H1 (cell line): Measurements from ENCODE around the gene MYO1D. TPM values are rescaled to one million over a fixed set of nuclear protein-coding genes. Genes with fewer than 3 reads are reported as not detected.

ENCODE experiments used
- CTCF ChIA-PET: fragments of 300-600 bp; sonication (Branson Sonifier 250); formaldehyde crosslinking; loops from one replicate; lab custom pipeline; 2021; ENCODE audit not compliant: partially characterized antibody; lab: Charles Lee
- POLR2A ChIA-PET: fragments of 300-600 bp; sonication (Branson Sonifier 250); formaldehyde crosslinking; loops from one replicate; lab custom pipeline; 2021; ENCODE audit warnings: inconsistent platforms; ENCODE audit not compliant: partially characterized antibody; lab: Charles Lee
- DNase-seq, 2 experiments: peaks; one replicate each; pipeline versions ENCODE4 v3.0.0 to v3.0.0-alpha.2; 2010 to 2022; ENCODE audit warnings: low spot score in 2 of 2, low read depth in 1 of 2, mixed read lengths in 1 of 2
- FAIRE-seq: peaks from 2 replicates; lab custom pipeline; 2011; peaks lifted over from hg19 to GRCh38; lab: Jason Lieb, UNC
- H2AFZ ChIP-seq: 2 replicates; pipeline ENCODE4 v1.8.1; 2012; ENCODE audit warnings: low read length, inconsistent platforms
- H2AK5ac ChIP-seq: 2 replicates; pipeline ENCODE4 v1.6.1; 2013; ENCODE audit warnings: low read depth, low read length
- H2BK120ac ChIP-seq: replicated peaks from 2 replicates; pipeline ENCODE3; 2013; ENCODE audit warnings: low read depth, low read length, inconsistent platforms
- H2BK12ac ChIP-seq: 2 replicates; pipeline ENCODE4 v1.6.1; 2013; ENCODE audit warnings: low read depth, low read length
- H2BK15ac ChIP-seq: 2 replicates; pipeline ENCODE4 v1.6.1; 2013; ENCODE audit warnings: low read length
- H2BK20ac ChIP-seq: 2 replicates; pipeline ENCODE4 v1.6.1; 2013; ENCODE audit warnings: low read length
- H2BK5ac ChIP-seq: 2 replicates; pipeline ENCODE4 v1.6.1; 2013; ENCODE audit warnings: low read depth, low read length
- H3K14ac ChIP-seq: 2 replicates; pipeline ENCODE4 v1.6.1; 2013; ENCODE audit warnings: inconsistent platforms; ENCODE audit not compliant: insufficient read length
- H3K18ac ChIP-seq: 2 replicates; pipeline ENCODE4 v1.6.1; 2013; ENCODE audit warnings: low read length; ENCODE audit errors: extremely low read depth
- H3K23ac ChIP-seq: 2 replicates; pipeline ENCODE4 v1.6.1; 2013; ENCODE audit warnings: inconsistent platforms; ENCODE audit not compliant: insufficient read length
- H3K23me2 ChIP-seq: 2 replicates; pipeline ENCODE4 v1.6.1; 2013; ENCODE audit warnings: low read depth, low read length
- H3K27ac ChIP-seq: 2 replicates; pipeline ENCODE4 v1.6.1; 2011; ENCODE audit warnings: low read depth, low read length, inconsistent platforms
- H3K27me3 ChIP-seq, 4 experiments: replicated peaks in 1 of 4; 1 replicate in 1 of 4; 2 replicates in 3 of 4; pipeline versions ENCODE4 v1.6.1 to v1.8.1; 2011 to 2013; ENCODE audit warnings: low read length in 3 of 4, mild to moderate bottlenecking in 3 of 4, inconsistent platforms in 2 of 4, mixed read lengths in 2 of 4, moderate library complexity in 1 of 4; ENCODE audit not compliant: control insufficient read depth in 3 of 4, insufficient read depth in 3 of 4; ENCODE audit errors: extremely low read depth in 1 of 4
- H3K36me3 ChIP-seq, 4 experiments: 2 replicates each; pipeline versions ENCODE4 v1.6.1 to v1.8.1; 2011 to 2013; ENCODE audit warnings: mild to moderate bottlenecking in 4 of 4, low read length in 3 of 4, moderate library complexity in 2 of 4, control low read depth in 1 of 4, inconsistent platforms in 1 of 4; ENCODE audit not compliant: insufficient read depth in 4 of 4, control insufficient read depth in 2 of 4
- H3K4ac ChIP-seq: replicated peaks from 2 replicates; pipeline ENCODE3; 2013; ENCODE audit warnings: low read length, low read depth, mixed read lengths, inconsistent platforms; ENCODE audit not compliant: insufficient read length
- H3K4me1 ChIP-seq, 4 experiments: replicated peaks in 1 of 4; 1 replicate in 1 of 4; 2 replicates in 3 of 4; pipeline versions ENCODE4 v1.6.1 to v1.8.1; 2011 to 2013; ENCODE audit warnings: low read length in 3 of 4, inconsistent platforms in 2 of 4, mixed read lengths in 1 of 4; ENCODE audit not compliant: insufficient read depth in 4 of 4, control insufficient read depth in 3 of 4
- H3K4me2 ChIP-seq, 2 experiments: 2 replicates each; pipeline versions ENCODE4 v1.6.1 to v1.8.1; 2011 to 2013; ENCODE audit warnings: low read depth in 2 of 2, low read length in 2 of 2, control low read depth in 1 of 2, inconsistent platforms in 1 of 2, mild to moderate bottlenecking in 1 of 2; ENCODE audit not compliant: insufficient read depth in 1 of 2
- H3K4me3 ChIP-seq, 4 experiments: fragments of 200-600, 300-600 bp in 1 of 4; sonication (generic), shearing (Covaris generic), sonication (Bioruptor Twin) in 1 of 4; 2 replicates each; pipeline versions ENCODE4 v1.5.1 to v1.8.1; 2011 to 2016; ENCODE audit warnings: low read length in 4 of 4, low read depth in 3 of 4, control low read depth in 2 of 4, inconsistent platforms in 2 of 4, mild to moderate bottlenecking in 2 of 4, mixed read lengths in 1 of 4, moderate library complexity in 1 of 4; ENCODE audit not compliant: insufficient read depth in 2 of 4; ENCODE audit errors: extremely low read depth in 1 of 4
- H3K56ac ChIP-seq: replicated peaks from 2 replicates; pipeline ENCODE3; 2013; ENCODE audit warnings: low read depth, mild to moderate bottlenecking, mixed read lengths, low read length, inconsistent platforms; ENCODE audit not compliant: insufficient read length
- H3K79me1 ChIP-seq: 2 replicates; pipeline ENCODE4 v1.6.1; 2013; ENCODE audit warnings: low read depth, low read length, control low read depth
- H3K79me2 ChIP-seq, 2 experiments: 2 replicates each; pipeline versions ENCODE4 v1.6.1 to v1.8.1; 2012 to 2013; ENCODE audit warnings: low read length in 2 of 2, mild to moderate bottlenecking in 2 of 2, inconsistent platforms in 1 of 2; ENCODE audit not compliant: insufficient read depth in 2 of 2, control insufficient read depth in 1 of 2
- H3K9ac ChIP-seq, 4 experiments: replicated peaks in 1 of 4; 1 replicate in 1 of 4; 2 replicates in 3 of 4; pipeline versions ENCODE4 v1.6.1 to v1.8.1; 2011 to 2013; ENCODE audit warnings: low read depth in 3 of 4, low read length in 3 of 4, control low read depth in 2 of 4, mild to moderate bottlenecking in 2 of 4, moderate library complexity in 2 of 4, inconsistent platforms in 1 of 4; ENCODE audit errors: extremely low read depth in 1 of 4
- H3K9me3 ChIP-seq, 2 experiments: 2 replicates each; pipeline versions ENCODE4 v1.6.1 to v1.8.1; 2012 to 2013; ENCODE audit warnings: mild to moderate bottlenecking in 2 of 2, moderate library complexity in 2 of 2, control low read depth in 1 of 2, inconsistent platforms in 1 of 2, low read depth in 1 of 2, low read length in 1 of 2, mixed read lengths in 1 of 2; ENCODE audit not compliant: insufficient read depth in 2 of 2
- H4K20me1 ChIP-seq, 2 experiments: replicated peaks in 1 of 2; 2 replicates each; pipeline versions ENCODE3 to v1.8.1; 2011 to 2013; ENCODE audit warnings: inconsistent platforms in 2 of 2, low read length in 2 of 2, mild to moderate bottlenecking in 1 of 2; ENCODE audit not compliant: insufficient read depth in 2 of 2, control insufficient read depth in 1 of 2
- H4K5ac ChIP-seq: 2 replicates; pipeline ENCODE4 v1.6.1; 2013; ENCODE audit warnings: low read length, low read depth, mixed read lengths, inconsistent platforms; ENCODE audit not compliant: insufficient read length
- H4K8ac ChIP-seq: 2 replicates; pipeline ENCODE4 v1.8.0; 2013; ENCODE audit warnings: mild to moderate bottlenecking, moderate library complexity, low read length, inconsistent platforms; ENCODE audit not compliant: insufficient read depth; ENCODE audit errors: extremely low read depth
- H4K91ac ChIP-seq: replicated peaks from 2 replicates; pipeline ENCODE3; 2013; ENCODE audit warnings: low read length, mixed read lengths, inconsistent platforms; ENCODE audit not compliant: insufficient read length
- BACH1 ChIP-seq: IDR thresholded peaks from 2 replicates; pipeline ENCODE4 v1.6.1; 2012; ENCODE audit warnings: low read length, improper control_type of control experiment
- CTBP2 ChIP-seq: IDR thresholded peaks from 2 replicates; pipeline ENCODE4 v1.7.0; 2011; ENCODE audit warnings: borderline replicate concordance, mild to moderate bottlenecking, moderate library complexity, mixed read lengths, low read length; ENCODE audit not compliant: insufficient read depth, insufficient read length
- EP300 ChIP-seq, 2 experiments: IDR thresholded peaks; 1 replicate in 1 of 2; 2 replicates in 1 of 2; pipeline ENCODE4 v1.6.1; 2011 to 2012; ENCODE audit warnings: low read depth in 2 of 2, low read length in 2 of 2, mild to moderate bottlenecking in 2 of 2, borderline replicate concordance in 1 of 2, inconsistent platforms in 1 of 2, moderate library complexity in 1 of 2
- EZH2 ChIP-seq: fragments of 200-600 bp; sonication (generic); IDR thresholded peaks from 2 replicates; pipeline ENCODE4 v1.7.1; 2012; ENCODE audit warnings: low read depth, mild to moderate bottlenecking, moderate library complexity, low read length, inconsistent platforms; ENCODE audit not compliant: severe bottlenecking
- HDAC2 ChIP-seq, 2 experiments: fragments of 300-600 bp in 1 of 2; sonication (generic) in 1 of 2; IDR thresholded peaks; 2 replicates each; pipeline ENCODE4 v1.6.1; 2011 to 2012; ENCODE audit warnings: low read depth in 2 of 2, low read length in 2 of 2, mild to moderate bottlenecking in 2 of 2, moderate library complexity in 2 of 2, borderline replicate concordance in 1 of 2, inconsistent platforms in 1 of 2
- NANOG ChIP-seq: IDR thresholded peaks from 2 replicates; pipeline ENCODE4 v1.6.1; 2011; ENCODE audit warnings: low read length, low read depth, mild to moderate bottlenecking, inconsistent platforms; ENCODE audit not compliant: insufficient read depth, poor library complexity, severe bottlenecking
- PHF8 ChIP-seq: fragments of 200-600 bp; sonication (generic); conservative IDR thresholded peaks from 2 replicates; pipeline ENCODE4 v1.7.1; 2012; ENCODE audit warnings: low read depth, mild to moderate bottlenecking, inconsistent platforms, low read length, moderate library complexity
- POU5F1 ChIP-seq: IDR thresholded peaks from 2 replicates; pipeline ENCODE4 v1.6.1; 2011; ENCODE audit warnings: low read depth, mild to moderate bottlenecking, low read length, moderate library complexity
- SP2 ChIP-seq: IDR thresholded peaks from 2 replicates; pipeline ENCODE4 v1.6.1; 2012; ENCODE audit warnings: mild to moderate bottlenecking, low read length, inconsistent platforms
- SP4 ChIP-seq: IDR thresholded peaks from 2 replicates; pipeline ENCODE4 v1.6.1; 2012; ENCODE audit warnings: low read length, inconsistent platforms
- TCF12 ChIP-seq: IDR thresholded peaks from 2 replicates; pipeline ENCODE4 v1.6.1; 2011; ENCODE audit warnings: low read depth, mild to moderate bottlenecking, low read length
- TEAD4 ChIP-seq: IDR thresholded peaks from 2 replicates; pipeline ENCODE4 v1.6.1; 2012; ENCODE audit warnings: low read depth, low read length, inconsistent platforms, mixed read lengths
- YY1 ChIP-seq: IDR thresholded peaks from 2 replicates; pipeline ENCODE4 v1.6.1; 2011; ENCODE audit warnings: low read depth, mild to moderate bottlenecking, low read length
- WGBS, 2 experiments: shearing (Covaris generic) in 1 of 2; methylation state at CpG; one replicate each; pipeline versions ENCODE4 v1.1.6 to v1.1.7; 2013 to 2015; ENCODE audit warnings: low lambda C conversion rate in 2 of 2, mixed read lengths in 2 of 2, inconsistent platforms in 1 of 2, low coverage in 1 of 2, missing lambda C conversion rate in 1 of 2; ENCODE audit not compliant: insufficient replicate concordance in 2 of 2, insufficient coverage in 1 of 2, insufficient read length in 1 of 2; ENCODE audit errors: extremely low coverage in 1 of 2, missing lambda C conversion rate in 1 of 2; 5-methylcytosine and 5-hydroxymethylcytosine counted together
- polyA plus RNA-seq, 7 experiments: library from polyadenylated mRNA; depleted of rRNA in 3 of 7; stranded (reverse) in 5 of 7; unstranded in 2 of 7; fragments of >200 nt in 5 of 7; fragments of 200-250 nt in 2 of 7; gene quantifications; 1 replicate in 5 of 7; 2 replicates in 1 of 7; 4 replicates in 1 of 7; pipeline versions ENCODE4 v1.2.1 to v1.2.3, GENCODE V29; 2011 to 2013; ENCODE audit warnings: missing spikeins in 2 of 7, mixed read lengths in 2 of 7
- total RNA-seq: library from RNA; stranded (reverse); fragmentation: NEBNext Ultra II Directional; extraction: Animal tissue kit (Norgen Biotek cat#: 25700); gene quantifications from 2 replicates; pipeline ENCODE4 v1.2.1, GENCODE V29; 2021

MYO1D gene
- total and polyA plus RNA-seq, 2 of the 8 experiments (the other 6 are each of a cell fraction or from before 2014, with no cell fraction given), result 6.5 to 25.4 TPM

DNA sequence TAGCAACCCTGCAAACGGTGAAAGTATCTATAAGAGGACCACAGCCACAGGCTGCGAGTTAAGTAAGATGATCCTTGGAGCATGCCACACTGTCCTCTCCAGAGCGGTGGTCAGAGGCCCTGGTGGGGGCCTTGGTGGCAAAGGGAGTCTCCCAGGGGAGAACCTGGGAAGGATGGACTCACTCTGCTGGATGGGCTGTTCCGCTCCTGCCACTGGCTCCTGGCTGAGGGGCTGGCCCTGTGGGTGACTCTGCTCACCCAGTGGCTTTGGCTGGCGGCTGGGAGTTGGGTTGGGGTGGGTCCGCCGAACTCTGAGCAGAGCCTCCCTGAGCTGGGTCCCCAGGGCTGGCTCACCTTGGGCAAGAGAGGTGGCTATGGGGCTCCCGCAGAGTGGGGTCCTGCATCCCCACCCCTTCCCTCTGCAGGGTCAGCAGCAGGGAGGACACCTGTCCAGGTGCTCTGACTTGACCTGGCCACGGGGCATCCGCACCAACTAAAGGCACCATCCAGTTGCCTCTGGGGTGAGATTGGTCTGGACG, 382.9 kb downstream of the MYO1D start:
- POLR2A ChIA-PET, result interaction anchor here (1.0 to 1.2 kb wide), 2 partner anchors 9 to 17 kb away, joined by 3 read pairs; no protein-coding TSS in a partner anchor
- H3K79me1 ChIP-seq, result peaks cover 7% of the 10 kb centered on the region; the same call in 1 of the 2 replicates
- H3K23me2 ChIP-seq, result no peaks in the 10 kb centered on the region
- H3K18ac ChIP-seq, result no peak overlapping the region
- peaks cover under 1 to 11% of the 10 kb centered on the region in 2 experiments for H4K20me1 ChIP-seq
- no peak overlapping the region for H4K8ac ChIP-seq
- CTCF ChIA-PET, result interaction anchor here (0.9 to 1.4 kb wide), 2 partner anchors 10 to 72 kb away, joined by 3 to 4 read pairs; no protein-coding TSS in a partner anchor
- H2BK5ac ChIP-seq, result no peak overlapping the region
- DNase-seq, result no peak
- no peaks in the 10 kb centered on the region for H3K9me3 ChIP-seq
- peaks cover 0 to 19% (median 11%) of the 10 kb centered on the region in 4 experiments; a peak in 6 of 7 replicates for H3K4me1 ChIP-seq
- H4K91ac ChIP-seq, result no peak overlapping the region
- H3K27me3 ChIP-seq, result no peaks in the 10 kb centered on the region
- no peak overlapping the region for H2BK120ac ChIP-seq
- H3K79me2 ChIP-seq, result peaks cover 0 to 15% of the 10 kb centered on the region in 2 experiments; a peak in 2 of 4 replicates
- H3K56ac ChIP-seq, result no peak overlapping the region
- H2AK5ac ChIP-seq, result no peak overlapping the region
- H3K27ac ChIP-seq, result no peak overlapping the region
- no peak overlapping the region for H2BK12ac ChIP-seq
- WGBS, 2 experiments, result 91% methylated on average over 11 of the region's 11 CpGs; no CpG with 5 or more reads in 1 of the 2 experiments
- peaks cover 0 to 10% (median 4%) of the 10 kb centered on the region in 4 experiments; a peak in 3 of 8 replicates for H3K36me3 ChIP-seq
- H3K4ac ChIP-seq, result no peak overlapping the region
- H3K23ac ChIP-seq, result no peak overlapping the region
- H2BK20ac ChIP-seq, result no peak overlapping the region
- no peak overlapping the region for H3K4me2 ChIP-seq
- H4K5ac ChIP-seq, result no peak overlapping the region
- no peak overlapping the region for H2AFZ ChIP-seq
- no peak overlapping the region for H3K14ac ChIP-seq
- H3K9ac ChIP-seq, result no peak overlapping the region
- FAIRE-seq, result no peak
- no peak overlapping the region for H2BK15ac ChIP-seq
- H3K4me3 ChIP-seq, result no peak overlapping the region
- TF ChIP-seq CTBP2 (no peak), PHF8 (no peak), EZH2 (no peak), YY1 (no peak), HDAC2 (IDR thresholded peaks at IDR 0.05; ENCODE audit: borderline replicate concordance in 1 of 2, low read depth in 2 of 2, low read length in 2 of 2) (no peak), POU5F1 (no peak), BACH1 (no peak), SP2 (no peak), TCF12 (no peak), NANOG (no peak), TEAD4 (no peak), EP300 (IDR thresholded peaks at IDR 0.05; ENCODE audit: borderline replicate concordance in 1 of 2, low read depth in 2 of 2, low read length in 2 of 2) (no peak), SP4 (no peak)
